COR-L47 (cell line): ENCODE results near the gene TBX4.

Experiments
- DNase-seq: peaks from one replicate; lab custom pipeline; 2025; lab: John Stamatoyannopoulos, UW

Gene TBX4

DNA sequence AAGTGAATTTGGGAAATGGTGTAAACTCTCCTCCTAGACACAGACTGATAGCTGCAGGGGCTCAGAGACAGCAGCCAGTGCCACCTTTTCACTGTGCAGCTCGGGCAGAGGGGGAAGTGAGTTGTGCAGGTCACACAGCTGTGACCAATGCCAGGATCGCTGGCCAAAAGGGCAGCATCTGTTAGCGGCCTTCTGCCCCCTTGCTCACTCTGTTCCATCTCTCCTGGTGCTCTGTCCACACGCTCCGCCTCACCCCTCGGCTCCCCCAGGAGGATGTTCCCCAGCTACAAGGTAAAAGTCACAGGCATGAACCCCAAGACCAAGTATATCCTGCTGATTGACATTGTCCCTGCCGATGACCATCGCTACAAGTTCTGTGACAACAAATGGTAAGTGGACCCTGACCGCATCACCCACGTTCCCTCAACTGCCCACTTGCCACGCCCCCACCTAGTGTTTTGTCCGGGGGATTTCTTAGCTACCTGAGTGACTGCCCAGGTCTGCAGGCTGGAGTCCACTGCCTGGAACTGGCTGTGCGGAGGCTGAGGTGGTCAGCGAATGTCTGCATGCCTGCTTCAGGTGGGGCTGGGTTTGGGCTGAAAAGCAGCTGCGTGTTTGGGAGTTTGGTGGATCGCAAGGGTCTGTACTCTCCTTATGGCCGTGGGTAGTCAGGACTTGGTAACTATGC is 13.5 kb downstream of the TBX4 start:
- DNase-seq, result no peak

DNA sequence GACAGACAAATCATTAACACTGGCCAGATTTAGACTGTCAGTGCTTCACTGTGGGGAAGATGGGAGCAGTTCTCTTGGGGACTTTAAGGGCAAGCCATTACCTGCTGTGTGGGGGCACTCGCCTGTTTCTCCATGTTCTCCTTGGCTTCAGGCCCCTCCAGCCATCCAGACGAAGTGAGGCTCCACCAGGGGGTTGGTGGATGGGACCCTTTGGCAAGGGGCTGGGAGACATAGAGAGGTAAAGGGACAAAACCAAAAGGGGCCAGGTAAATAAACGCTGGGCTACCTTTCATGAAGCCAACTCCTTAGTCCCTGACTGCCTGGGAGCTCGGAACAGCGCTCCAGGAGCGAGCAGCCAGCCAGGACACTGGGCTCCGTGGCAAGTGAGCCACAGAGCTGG is 14.0 kb downstream of the TBX4 start:
- DNase-seq, result no peak

DNA sequence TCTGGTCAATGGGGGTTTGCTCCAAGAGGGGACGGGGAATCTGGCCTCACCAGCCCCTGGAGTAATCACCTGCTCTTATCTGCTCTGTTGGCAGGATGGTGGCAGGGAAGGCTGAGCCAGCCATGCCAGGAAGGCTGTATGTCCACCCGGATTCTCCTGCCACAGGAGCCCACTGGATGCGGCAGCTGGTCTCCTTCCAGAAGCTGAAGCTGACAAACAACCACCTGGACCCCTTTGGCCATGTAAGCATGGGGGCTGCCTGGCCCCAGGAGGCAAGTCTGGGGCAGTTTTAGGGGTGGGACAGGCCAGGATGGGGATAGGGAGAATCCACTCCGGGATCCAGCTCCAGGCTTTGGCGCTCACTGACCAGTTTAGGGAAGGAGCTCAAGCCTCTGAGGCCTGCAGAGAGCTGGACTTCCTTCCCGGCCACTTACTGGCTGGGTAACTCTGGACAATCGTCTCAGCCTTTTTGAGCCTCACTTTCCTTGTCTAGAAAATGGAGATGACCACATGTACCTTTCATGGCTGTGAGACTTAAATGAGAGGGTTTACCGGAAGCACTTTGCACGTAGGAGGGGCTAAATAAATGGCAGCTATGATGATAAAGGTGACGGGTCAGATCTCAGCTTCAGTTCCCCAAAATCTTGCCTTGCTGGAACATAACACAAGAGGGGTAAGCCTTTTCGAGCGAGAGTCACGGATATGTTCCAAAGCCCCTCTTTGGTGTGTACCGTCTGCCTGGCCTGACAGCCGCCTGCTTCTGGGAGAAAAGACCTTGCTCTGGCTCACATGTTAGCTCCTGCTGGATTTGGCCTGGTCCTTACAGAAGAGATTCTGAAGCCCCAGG is 15.4 kb downstream of the TBX4 start:
- DNase-seq, result no peak

DNA sequence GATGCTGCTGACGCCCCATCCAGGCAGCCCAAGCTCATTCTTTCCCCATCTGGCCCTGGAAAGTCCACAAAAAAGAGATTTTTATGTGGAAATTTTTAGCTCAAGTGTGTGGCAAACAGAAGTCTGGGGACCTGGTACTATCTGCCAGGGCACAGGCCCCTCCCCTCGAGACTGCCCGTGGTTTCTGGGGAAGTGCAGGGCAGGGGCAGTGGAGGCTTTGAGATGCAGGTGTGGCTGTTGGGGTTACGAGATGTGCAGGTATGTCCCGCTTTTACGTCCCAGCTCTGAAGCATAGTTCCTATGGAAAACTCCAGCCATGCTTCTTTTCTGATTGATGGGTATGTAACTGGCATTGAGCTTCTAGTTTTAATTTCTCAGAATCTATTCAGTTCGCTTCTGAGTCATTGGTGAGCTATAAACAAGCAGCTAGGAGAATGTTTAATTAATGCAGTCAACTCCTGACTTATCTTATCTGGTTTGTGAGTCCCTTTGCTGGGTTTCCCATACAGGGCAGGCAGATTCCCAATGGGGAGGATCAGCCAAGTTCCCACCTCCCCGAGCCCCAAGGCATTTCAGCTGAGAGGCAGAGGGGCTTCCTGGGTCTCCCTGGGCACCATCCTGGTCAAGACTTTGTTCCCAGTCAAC is 16.2 kb downstream of the TBX4 start:
- DNase-seq, result no peak

DNA sequence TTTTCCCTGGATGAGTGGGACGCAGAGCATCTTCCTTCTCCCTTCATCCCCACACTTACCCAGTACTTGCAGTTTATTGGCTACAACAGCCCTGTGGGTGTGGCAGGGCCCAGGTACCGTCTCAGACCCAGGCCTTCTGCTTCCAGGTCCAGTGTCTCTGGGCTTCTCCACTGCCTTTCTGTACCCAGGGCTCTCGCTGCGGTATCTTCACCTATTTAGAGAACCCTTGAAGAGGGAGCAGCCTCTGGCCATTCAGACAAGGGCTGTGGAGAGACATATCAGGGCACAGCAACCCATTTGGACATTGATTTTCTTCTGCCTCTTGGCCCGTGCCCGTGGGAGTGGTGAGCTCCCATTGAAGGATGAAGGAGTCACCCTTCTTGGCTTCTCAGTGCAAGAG is 17.3 kb downstream of the TBX4 start:
- DNase-seq, result no peak

DNA sequence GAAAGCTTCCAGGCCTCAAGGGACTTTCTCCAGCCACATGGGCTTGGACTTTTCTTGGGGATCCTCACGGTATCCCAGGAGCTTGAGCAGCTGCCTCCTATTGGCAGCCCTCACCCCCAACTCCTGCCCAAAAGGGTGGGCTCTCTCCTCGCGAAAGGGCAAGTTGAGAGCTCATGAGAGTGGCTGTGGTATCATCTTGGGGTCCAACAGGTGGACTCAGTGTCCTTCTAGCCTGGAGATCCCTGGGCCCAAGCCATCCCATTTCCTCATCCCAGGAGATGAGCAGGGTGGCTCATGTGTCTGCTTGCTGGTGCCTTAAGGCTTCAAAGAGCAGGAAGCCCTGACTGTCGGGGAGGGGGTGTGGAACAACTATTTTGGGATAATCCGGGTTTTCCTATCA is 17.7 kb downstream of the TBX4 start:
- no peak for DNase-seq

DNA sequence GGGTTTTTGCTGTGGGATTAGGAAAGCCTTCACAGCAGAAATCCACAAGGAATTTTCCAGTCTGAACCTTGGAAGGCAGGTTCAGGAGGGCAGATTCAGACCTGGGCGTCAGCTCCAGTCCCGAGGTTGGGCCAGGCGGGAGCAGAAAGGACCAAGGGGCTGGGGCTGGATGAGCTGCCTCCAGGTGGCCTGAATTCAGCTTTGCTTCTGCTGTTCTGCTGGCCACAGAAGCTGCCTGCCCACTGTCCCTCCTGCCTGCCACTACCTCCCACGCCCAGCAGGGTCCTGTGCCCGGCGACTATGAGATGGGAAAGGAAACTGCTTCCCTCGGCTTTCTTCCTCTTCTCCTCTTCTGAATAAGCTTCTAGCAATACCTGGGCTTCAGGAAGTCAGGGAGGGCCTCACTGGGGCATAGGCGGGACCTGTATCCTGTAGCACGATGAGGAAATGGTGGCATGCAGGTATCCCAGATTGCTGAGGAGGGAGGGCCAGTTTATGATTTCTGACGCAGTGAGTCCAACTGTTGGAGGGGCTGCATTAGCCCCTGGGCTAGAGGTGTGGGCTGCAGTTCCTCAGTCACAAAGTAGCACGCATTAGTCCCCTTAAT is 18.4 kb downstream of the TBX4 start:
- DNase-seq, result no peak

DNA sequence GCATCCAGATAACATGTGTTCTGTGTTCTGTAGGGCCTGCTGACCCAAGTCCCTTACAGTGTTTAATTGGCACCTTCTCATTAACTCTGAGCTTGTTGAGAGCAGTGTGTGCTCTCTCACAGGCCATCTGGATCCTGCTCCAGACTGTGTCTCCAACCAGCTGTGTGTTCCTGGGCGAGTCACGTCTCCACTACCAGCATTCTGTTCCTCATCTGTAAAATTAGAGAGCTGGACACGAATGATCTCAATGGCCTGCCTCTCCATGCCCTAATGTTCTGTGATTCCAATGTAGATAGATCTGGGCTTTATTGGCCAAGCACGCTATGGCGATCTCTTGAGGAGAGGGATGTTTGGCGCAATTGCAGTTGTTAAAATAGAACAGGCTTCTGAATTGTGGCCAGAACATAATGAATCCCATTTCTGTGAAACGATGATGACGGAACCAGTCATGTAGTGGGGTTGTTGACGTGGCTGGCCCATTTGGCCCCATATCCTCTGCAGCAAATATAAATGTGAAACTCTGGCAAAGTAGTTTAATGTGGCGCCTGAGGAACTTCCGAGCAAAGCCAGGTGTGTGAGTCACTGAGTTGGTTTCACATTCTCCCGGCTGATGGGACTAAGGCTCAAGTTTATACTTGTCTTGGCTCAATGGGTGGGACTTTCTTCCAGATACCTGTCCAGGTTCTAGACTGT is 22.2 kb downstream of the TBX4 start:
- DNase-seq, result no peak

DNA sequence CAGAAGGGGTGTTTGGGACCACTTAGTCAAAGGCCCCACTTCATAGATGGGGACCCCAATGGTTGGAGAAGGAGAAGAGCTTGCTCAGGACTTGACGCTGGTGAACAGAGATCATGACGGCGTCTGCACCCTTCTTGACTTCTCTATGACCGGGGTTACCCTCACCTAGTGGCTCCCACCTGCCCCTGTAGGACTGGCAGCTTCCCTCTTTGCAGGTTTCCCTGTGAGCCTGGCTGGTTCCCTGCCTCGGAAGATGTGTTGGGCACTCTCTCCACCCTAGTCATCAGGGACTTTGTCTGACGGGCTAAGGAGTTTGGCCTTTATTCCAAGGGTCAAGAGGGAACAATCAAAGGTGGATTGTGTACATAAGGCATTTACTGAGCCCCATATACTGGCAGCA is 22.7 kb downstream of the TBX4 start:
- no peak for DNase-seq

DNA sequence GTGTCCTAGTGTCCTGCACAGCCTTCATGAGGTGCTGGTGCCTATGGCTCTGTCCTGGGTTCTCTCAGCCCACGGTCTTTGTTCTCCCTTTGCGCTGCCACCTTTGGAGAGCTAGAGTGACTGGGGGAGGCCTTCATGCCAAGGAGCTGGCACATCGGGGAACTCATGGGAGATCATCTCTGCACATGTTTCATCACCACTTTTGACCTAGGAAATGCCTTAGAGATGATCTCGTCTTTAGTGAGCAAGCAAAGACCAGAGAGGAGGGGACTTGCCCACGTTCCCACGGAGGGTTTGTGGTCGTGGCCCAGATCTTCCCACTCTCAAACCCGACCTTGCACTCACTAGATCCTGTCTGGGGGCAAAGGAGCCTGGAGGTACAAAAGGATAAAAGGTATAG is 23.5 kb downstream of the TBX4 start:
- no peak for DNase-seq

DNA sequence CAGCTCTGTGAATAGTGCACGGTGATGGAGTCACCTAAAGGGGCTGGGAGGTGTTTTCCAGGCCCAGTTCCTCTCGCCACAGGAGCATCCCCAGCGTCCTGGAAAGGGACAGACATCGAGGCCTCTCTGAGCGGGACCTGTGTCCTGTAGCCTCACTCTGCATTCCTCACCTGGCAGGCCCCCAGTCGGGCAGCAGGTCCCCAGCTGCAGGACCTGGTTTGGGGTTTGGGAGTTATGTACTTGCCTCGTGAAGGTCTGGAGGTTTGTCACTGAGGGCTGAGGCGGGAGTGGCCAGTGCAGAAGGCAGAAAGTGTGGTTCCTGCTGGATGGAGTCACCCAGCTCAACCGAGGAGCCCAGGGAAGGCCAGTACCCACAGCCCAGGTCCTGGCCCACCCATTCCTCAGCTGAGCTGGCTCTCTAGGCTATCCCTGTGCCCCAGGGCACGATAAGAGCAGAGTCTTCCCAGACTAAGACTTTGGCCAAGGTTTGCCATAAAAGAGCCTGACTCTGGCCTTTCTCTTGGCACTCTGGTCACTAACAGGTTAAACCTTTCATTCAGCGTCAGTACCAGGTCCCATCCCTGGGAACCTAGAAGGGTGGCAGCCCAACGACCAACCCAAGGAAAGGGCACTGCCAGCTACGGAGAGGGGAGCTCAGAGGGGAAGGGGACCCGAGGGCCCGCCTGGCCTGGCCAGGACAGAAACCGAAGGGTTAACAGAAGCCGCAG is 24.4 kb downstream of the TBX4 start:
- DNase-seq, result no peak

DNA sequence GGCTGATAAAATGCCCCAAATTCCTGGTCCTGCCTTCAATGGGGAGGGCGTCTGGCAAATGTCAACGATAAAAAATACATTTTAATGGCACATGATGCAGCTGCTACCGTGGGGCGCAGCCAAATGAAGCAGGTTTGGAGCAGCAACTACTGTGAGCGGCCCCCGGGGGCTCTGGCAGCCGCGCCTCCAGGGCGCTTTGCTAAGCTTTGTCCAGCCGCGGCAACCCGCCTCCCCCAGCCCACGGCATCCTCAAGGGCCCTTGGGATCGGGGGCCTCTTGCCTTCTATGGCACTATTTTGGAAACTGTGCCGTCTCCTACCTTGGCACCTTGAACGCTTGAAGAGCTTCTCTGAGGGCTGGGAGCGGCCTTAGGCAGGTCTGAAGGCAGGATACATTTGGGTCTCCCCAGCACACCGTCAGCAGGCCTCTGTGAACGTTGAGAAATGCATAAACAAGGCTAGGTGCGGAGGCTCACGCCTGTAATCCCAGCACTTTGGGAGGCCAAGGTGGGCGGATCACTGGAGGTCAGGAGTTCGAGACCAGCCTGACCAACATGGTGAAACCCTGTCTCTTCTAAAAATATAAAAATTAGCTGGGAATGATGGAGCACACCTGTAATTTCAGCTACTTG is 25.1 kb downstream of the TBX4 start:
- DNase-seq, result no peak

DNA sequence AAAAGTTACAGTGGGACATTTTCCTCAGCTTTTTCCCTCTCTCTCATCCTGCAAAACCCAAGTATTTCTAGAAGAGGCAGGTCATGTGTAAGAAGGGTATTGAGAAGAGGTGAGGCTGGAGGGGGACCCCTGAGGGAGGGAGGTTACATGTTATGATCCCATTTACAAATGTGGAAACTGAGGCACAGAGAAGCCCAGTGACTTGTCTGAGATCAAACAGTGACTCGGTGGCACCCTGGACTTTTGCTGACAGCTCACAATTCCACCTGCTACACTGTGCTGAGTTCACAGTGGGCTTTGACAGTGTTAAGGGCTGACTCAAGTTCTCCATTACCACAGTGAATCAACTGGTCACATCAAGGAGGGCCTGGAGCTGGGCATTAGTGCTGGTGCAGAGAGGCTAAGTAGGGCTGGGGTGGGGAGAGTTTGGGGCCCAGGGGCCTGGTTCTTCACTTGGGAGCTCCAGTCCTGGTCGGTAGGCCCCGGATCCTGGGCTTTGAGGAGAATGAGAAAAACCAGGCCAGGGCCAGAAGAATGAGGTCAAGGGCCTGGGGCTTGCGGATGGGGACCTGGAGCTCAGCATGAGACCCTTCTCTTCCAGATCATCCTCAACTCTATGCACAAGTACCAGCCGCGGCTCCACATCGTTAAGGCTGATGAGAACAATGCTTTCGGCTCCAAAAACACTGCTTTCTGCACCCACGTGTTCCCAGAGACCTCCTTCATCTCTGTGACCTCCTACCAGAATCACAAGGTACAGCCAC is 26.0 kb downstream of the TBX4 start:
- no peak for DNase-seq

DNA sequence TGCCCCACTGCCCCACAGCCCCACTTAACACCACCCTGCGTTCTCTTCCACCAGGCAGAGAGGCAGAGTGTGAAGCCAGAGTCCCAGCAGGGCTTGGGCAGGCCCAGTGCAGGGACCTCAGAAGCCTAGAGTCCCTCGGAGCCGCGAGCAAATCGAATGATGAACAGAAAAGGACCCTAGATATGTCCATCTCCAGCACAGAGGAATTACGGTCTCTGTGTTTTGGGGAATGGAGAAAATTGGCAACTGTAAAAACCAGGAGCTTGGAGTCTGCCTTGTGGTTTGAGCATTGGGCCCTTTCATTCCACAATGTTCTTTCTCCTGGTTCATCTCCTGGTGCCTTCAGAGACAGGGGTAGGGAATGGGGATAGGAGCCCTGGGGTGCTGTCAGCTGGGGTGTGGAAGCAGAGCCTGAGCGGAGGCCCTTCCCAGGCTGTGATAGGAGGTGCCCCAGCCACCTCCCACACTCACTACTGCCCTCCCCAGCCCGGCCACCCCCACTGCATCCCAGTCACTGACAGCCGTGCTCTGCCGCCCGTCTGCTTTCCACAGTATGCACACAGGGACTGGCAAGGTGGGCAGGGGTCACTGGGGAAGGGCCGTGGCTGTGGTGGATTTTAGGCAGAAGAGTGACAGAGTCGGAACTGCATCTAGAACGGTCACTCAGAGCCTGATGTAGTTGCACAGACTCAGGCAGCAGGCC is 26.7 kb downstream of the TBX4 start:
- DNase-seq, result no peak

DNA sequence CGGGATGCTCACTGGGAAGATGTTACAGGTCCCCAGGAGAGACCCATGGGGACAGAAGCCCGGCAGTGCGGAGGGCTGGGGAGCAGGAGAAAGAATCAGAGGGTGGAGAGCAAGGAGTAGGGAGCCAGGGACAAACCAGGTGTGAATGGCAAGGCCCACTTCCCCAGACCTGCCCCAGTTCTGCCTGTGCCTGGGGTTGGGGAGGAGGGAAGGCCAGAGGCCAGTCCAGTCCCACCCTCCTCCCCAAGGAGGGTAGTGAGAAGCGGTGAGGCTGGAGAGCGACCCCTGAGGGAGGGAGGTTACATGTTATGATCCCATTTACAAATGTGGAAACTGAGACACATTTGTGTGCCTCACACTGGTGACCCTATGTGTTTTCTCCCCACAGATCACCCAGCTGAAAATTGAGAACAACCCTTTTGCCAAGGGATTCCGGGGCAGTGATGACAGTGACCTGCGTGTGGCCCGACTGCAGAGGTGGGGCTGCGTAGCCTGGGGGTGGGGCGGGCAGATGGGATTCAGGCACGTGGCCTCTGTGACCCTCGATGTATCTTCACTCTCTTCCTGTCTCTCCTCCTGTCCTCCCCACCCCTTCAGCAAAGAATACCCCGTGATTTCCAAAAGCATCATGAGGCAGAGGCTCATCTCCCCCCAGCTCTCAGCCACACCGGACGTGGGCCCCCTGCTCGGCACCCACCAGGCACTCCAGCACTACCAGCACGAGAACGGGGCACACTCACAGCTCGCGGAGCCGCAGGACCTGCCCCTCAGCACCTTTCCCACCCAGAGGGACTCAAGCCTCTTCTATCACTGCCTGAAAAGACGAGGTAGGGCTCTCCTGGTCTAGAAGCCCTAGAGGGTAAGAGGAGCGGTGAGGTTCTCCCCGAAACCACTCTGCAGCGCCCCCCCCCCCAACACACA is 27.5 kb downstream of the TBX4 start:
- DNase-seq, result no peak

DNA sequence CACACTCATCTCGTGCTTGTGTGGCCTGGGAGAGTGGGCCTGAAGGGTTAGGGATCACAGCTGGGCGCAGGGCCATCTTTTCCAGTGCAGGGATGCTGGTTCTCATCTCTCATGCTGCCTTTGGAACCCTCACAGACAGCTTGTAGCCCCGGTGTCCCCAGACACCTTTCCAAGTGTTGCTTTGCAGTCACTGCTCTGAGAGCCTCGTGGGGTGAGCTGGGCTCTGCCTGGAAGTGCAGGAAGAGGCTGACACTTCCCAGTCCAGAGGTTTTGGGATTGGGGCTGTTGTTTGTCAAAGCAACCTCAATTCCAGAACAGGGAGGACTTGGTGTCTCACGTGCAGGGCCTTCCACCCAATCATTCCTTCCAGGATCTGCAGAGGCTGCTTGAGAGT is 28.2 kb downstream of the TBX4 start:
- no peak for DNase-seq

DNA sequence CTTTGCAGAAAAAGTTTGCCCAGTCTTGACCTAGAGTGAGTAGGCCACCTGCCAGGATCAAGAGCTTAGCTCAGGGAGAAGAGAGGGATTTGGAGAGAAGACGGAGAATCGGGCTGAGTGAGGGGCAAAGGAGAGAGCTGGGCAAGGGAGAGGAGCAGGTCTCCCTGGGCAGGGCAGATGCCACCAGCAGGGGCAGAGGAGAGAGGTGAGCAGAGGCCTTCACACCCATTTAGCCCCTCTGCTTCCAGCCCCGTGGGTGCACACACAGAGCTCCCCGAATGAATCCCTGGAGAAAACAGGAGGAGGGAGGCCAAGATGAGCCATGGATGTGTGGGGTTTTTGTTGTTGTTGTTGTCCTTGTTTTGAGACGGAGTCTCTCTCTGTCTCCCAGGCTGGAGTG is 29.2 kb downstream of the TBX4 start:
- DNase-seq, result no peak

DNA sequence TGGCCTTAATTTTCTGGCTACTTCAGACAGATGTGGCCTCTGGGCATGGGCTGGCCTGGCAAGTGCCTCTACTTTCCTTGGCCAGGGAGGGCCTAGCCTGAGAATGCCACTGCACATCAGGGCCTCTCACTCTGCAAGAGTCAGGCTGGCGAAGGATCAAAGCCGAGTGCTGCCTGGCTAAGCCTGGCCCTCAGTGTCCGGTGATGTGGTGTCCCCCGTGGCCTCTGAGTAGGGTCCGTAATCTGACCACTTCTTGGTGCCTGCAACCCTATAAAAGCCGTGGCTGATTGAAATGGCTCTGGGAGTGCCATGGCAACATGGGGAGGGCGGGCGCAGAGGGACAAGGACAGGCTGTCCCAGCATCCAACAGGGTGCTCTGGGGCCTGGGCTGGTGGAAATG is 30.2 kb downstream of the TBX4 start:
- DNase-seq, result no peak

DNA sequence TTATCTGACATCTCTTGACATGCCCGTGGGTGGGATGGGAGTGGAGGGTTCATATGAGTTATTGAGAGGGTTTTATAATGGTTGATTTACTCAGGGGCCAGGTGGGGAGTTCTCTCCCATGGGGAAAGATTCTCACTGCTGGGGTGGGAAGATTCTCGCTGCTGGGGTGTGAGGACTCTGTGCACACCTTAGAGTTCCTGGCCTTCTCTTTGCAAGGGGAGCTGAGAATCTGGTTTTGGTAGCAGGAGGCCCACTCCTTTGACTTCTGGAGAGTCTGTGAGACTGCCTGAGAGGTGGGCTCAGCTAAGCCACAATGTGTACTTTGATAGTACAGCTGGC is 31.5 kb downstream of the TBX4 start:
- no peak for DNase-seq
